HEK293 (cell line): Measurements from ENCODE around the gene KRTAP10-12.

Source experiments
- CTCF ChIA-PET: fragments of 350-600 bp; formaldehyde crosslinking; extraction: SDS; loops from one replicate; lab custom pipeline; 2021; ENCODE audit warnings: antibody characterized with exemption; lab: Yijun Ruan, JAX
- POLR2A ChIA-PET: fragments of 300-600 bp; formaldehyde crosslinking; extraction: SDS; loops from one replicate; lab custom pipeline; 2020; ENCODE audit warnings: antibody characterized with exemption, inconsistent platforms; lab: Yijun Ruan, JAX
- H3K27ac ChIP-seq: fragments of 200-500 bp; sonication (Bioruptor generic); 2 replicates; pipeline ENCODE4 v1.5.1; 2014; ENCODE audit warnings: low read depth, low read length, control low read depth, inconsistent platforms; ENCODE audit errors: extremely low read depth
- H3K36me3 ChIP-seq, 2 experiments: fragments of 200-500 bp in 1 of 2; sonication (Bioruptor generic) in 1 of 2; 1 replicate in 1 of 2; 2 replicates in 1 of 2; pipeline ENCODE4 v1.5.1; 2014 to 2017; ENCODE audit warnings: inconsistent platforms in 2 of 2, low read length in 2 of 2; ENCODE audit not compliant: control insufficient read depth in 2 of 2, insufficient read depth in 1 of 2
- H3K4me1 ChIP-seq: fragments of 200-500 bp; sonication (Bioruptor generic); 2 replicates; pipeline ENCODE4 v1.5.1; 2014; ENCODE audit warnings: mild to moderate bottlenecking, low read length, inconsistent platforms; ENCODE audit not compliant: control insufficient read depth, insufficient read depth
- H3K4me3 ChIP-seq: 2 replicates; pipeline ENCODE4 v1.5.1; 2011; ENCODE audit warnings: low read depth, mild to moderate bottlenecking, control low read depth, low read length, moderate library complexity
- H3K9me3 ChIP-seq: fragments of 200-500 bp; sonication (Bioruptor generic); 2 replicates; pipeline ENCODE4 v1.5.1; 2014; ENCODE audit warnings: low read depth, low read length, inconsistent platforms; ENCODE audit not compliant: control insufficient read depth, insufficient read depth
- BCL6B ChIP-seq: fragments of 450-650 bp; formaldehyde crosslinking; IDR thresholded peaks from 2 replicates; pipeline ENCODE4 v1.5.1; 2017; ENCODE audit warnings: missing biosample characterization, missing genetic modification characterization
- GFI1B ChIP-seq: fragments of 450-650 bp; formaldehyde crosslinking; IDR thresholded peaks from 2 replicates; pipeline ENCODE4 v1.5.1; 2016; ENCODE audit warnings: missing biosample characterization, missing genetic modification characterization
- GLI4 ChIP-seq: fragments of 450-650 bp; formaldehyde crosslinking; IDR thresholded peaks from 2 replicates; pipeline ENCODE4 v1.5.1; 2016; ENCODE audit warnings: missing biosample characterization, missing genetic modification characterization
- HOXD13 ChIP-seq: sonication (generic); formaldehyde crosslinking; IDR thresholded peaks from 2 replicates; pipeline ENCODE4 v1.8.0; 2022; ENCODE audit warnings: missing genetic modification reagents, borderline replicate concordance
- KLF16 ChIP-seq: fragments of 450-650 bp; formaldehyde crosslinking; IDR thresholded peaks from 2 replicates; pipeline ENCODE4 v1.5.1; 2017; ENCODE audit warnings: missing biosample characterization, missing genetic modification characterization
- SCRT1 ChIP-seq: fragments of 450-650 bp; formaldehyde crosslinking; IDR thresholded peaks from 2 replicates; pipeline ENCODE4 v1.5.1; 2016; ENCODE audit warnings: missing biosample characterization, missing genetic modification characterization, borderline replicate concordance
- SCRT2 ChIP-seq: fragments of 450-650 bp; formaldehyde crosslinking; IDR thresholded peaks from 2 replicates; pipeline ENCODE4 v1.5.1; 2016; ENCODE audit warnings: missing biosample characterization, missing genetic modification characterization
- SP3 ChIP-seq: fragments of 450-650 bp; formaldehyde crosslinking; IDR thresholded peaks from 2 replicates; pipeline ENCODE4 v1.5.1; 2016; ENCODE audit warnings: missing biosample characterization, missing genetic modification characterization
- TCF7L2 ChIP-seq: IDR thresholded peaks from 2 replicates; pipeline ENCODE4 v1.6.1; 2011; ENCODE audit warnings: low read depth, mild to moderate bottlenecking, inconsistent platforms, low read length, moderate library complexity, borderline replicate concordance
- WT1 ChIP-seq: fragments of 450-650 bp; formaldehyde crosslinking; IDR thresholded peaks from 2 replicates; pipeline ENCODE4 v1.5.1; 2016; ENCODE audit warnings: missing biosample characterization, missing genetic modification characterization
- ZBTB26 ChIP-seq: fragments of 450-650 bp; formaldehyde crosslinking; optimal IDR thresholded peaks from 2 replicates; pipeline ENCODE3; 2016; ENCODE audit warnings: missing biosample characterization, mild to moderate bottlenecking, missing genetic modification characterization
- ZFHX2 ChIP-seq: fragments of 450-650 bp; formaldehyde crosslinking; conservative IDR thresholded peaks from 2 replicates; pipeline ENCODE4 v1.5.1; 2016; ENCODE audit warnings: missing biosample characterization, missing genetic modification characterization
- ZIC2 ChIP-seq: fragments of 450-650 bp; formaldehyde crosslinking; IDR thresholded peaks from 2 replicates; pipeline ENCODE4 v1.5.1; 2016; ENCODE audit warnings: missing biosample characterization, missing genetic modification characterization
- ZNF2 ChIP-seq: fragments of 450-650 bp; formaldehyde crosslinking; IDR thresholded peaks from 2 replicates; pipeline ENCODE4 v1.5.1; 2016; ENCODE audit warnings: missing biosample characterization, missing genetic modification characterization
- ZNF24 ChIP-seq: fragments of 450-650 bp; formaldehyde crosslinking; IDR thresholded peaks from 2 replicates; pipeline ENCODE4 v1.5.1; 2016; ENCODE audit warnings: missing biosample characterization, missing genetic modification characterization
- ZNF354C ChIP-seq: fragments of 450-650 bp; formaldehyde crosslinking; IDR thresholded peaks from 2 replicates; pipeline ENCODE4 v1.5.1; 2016; ENCODE audit warnings: missing biosample characterization, missing genetic modification characterization, low read depth, borderline replicate concordance
- ZNF473 ChIP-seq: fragments of 450-650 bp; formaldehyde crosslinking; IDR thresholded peaks from 2 replicates; pipeline ENCODE4 v1.5.1; 2017; ENCODE audit warnings: missing biosample characterization, missing genetic modification characterization
- ZNF530 ChIP-seq: fragments of 450-650 bp; formaldehyde crosslinking; IDR thresholded peaks from 2 replicates; pipeline ENCODE4 v1.5.1; 2016; ENCODE audit warnings: low read depth, missing biosample characterization, missing genetic modification characterization
- ZNF555 ChIP-seq: fragments of 450-650 bp; formaldehyde crosslinking; conservative IDR thresholded peaks from 2 replicates; pipeline ENCODE4 v1.5.1; 2017; ENCODE audit warnings: missing biosample characterization, mild to moderate bottlenecking, missing genetic modification characterization, inconsistent platforms
- ZNF585B ChIP-seq: fragments of 450-650 bp; formaldehyde crosslinking; IDR thresholded peaks from 2 replicates; pipeline ENCODE4 v1.5.1; 2016; ENCODE audit warnings: missing biosample characterization, missing genetic modification characterization
- ZNF623 ChIP-seq: fragments of 450-650 bp; formaldehyde crosslinking; IDR thresholded peaks from 2 replicates; pipeline ENCODE4 v1.5.1; 2016; ENCODE audit warnings: missing biosample characterization, missing genetic modification characterization
- ZNF629 ChIP-seq: fragments of 450-650 bp; formaldehyde crosslinking; IDR thresholded peaks from 2 replicates; pipeline ENCODE4 v1.5.1; 2017; ENCODE audit warnings: missing biosample characterization, missing genetic modification characterization
- ZNF670 ChIP-seq: fragments of 450-650 bp; formaldehyde crosslinking; IDR thresholded peaks from 2 replicates; pipeline ENCODE4 v1.5.1; 2016; ENCODE audit warnings: missing biosample characterization, missing genetic modification characterization, low read depth
- ZNF768 ChIP-seq: fragments of 450-650 bp; formaldehyde crosslinking; IDR thresholded peaks from 2 replicates; pipeline ENCODE4 v1.5.1; 2018; ENCODE audit warnings: missing biosample characterization, mild to moderate bottlenecking, missing genetic modification characterization
- ZNF843 ChIP-seq: fragments of 450-650 bp; formaldehyde crosslinking; IDR thresholded peaks from 2 replicates; pipeline ENCODE4 v1.5.1; 2016; ENCODE audit warnings: missing biosample characterization, missing genetic modification characterization
- ZXDB ChIP-seq: fragments of 450-650 bp; formaldehyde crosslinking; IDR thresholded peaks from 2 replicates; pipeline ENCODE4 v1.5.1; 2016; ENCODE audit warnings: missing biosample characterization, missing genetic modification characterization

Gene KRTAP10-12

GRCh38 chr21:44653123-44653522, 43.8 kb upstream of the KRTAP10-12 start:
- Histone ChIP-seq H3K4me3 (no peak overlapping the region), H3K4me1 (no peaks in the 10 kb centered on the region), H3K27ac (no peak overlapping the region)
- TF ChIP-seq ZNF354C (tag by site-specific recombination) (no peak), ZNF843 (tag by site-specific recombination) (no peak), SCRT1 (no peak), HOXD13 (CRISPR knock-in tag) (no peak), ZNF623 (tag by site-specific recombination) (no peak), WT1 (tag by site-specific recombination) (no peak), ZNF670 (tag by site-specific recombination) (no peak), GLI4 (tag by site-specific recombination) (no peak), ZNF768 (no peak), ZFHX2 (tag by site-specific recombination) (no peak), ZNF2 (tag by site-specific recombination) (no peak), ZNF473 (tag by site-specific recombination) (no peak), ZNF585B (tag by site-specific recombination) (no peak)
- TF ChIP-seq, all 188 proteins: peak for 0
- Histone ChIP-seq H3K9me3 (no peaks in the 10 kb centered on the region), H3K36me3 (no peaks in the 10 kb centered on the region)
- CTCF ChIA-PET = no interaction called here
- POLR2A ChIA-PET = no interaction called here

GRCh38 chr21:44653656-44654575, 43.1 kb upstream of the KRTAP10-12 start:
- ChIA-PET CTCF (no interaction called here), POLR2A (no interaction called here)
- Histone ChIP-seq H3K36me3 (no peaks in the 10 kb centered on the region), H3K4me3 (no peak overlapping the region), H3K27ac (no peak overlapping the region), H3K4me1 (no peaks in the 10 kb centered on the region), H3K9me3 (no peaks in the 10 kb centered on the region)
- no peak for TF ChIP-seq TCF7L2
- TF ChIP-seq ZIC2 (tag by site-specific recombination) = peak; percentile 96

- ChIA-PET CTCF (no interaction called here), POLR2A (no interaction called here)
- Histone ChIP-seq H3K4me1 (no peaks in the 10 kb centered on the region), H3K36me3 (no peaks in the 10 kb centered on the region), H3K9me3 (no peaks in the 10 kb centered on the region), H3K4me3 (no peak within 1 kb of the TSS), H3K27ac (no peak within 1 kb of the TSS)
- TF ChIP-seq GFI1B (tag by site-specific recombination) = no peak
- no peak for TF ChIP-seq ZNF473 (tag by site-specific recombination)
- no peak for TF ChIP-seq ZNF24 (tag by site-specific recombination)
- no peak for TF ChIP-seq ZNF555
- TF ChIP-seq SCRT2 (tag by site-specific recombination) = no peak
- no peak for TF ChIP-seq ZNF768
- TF ChIP-seq ZXDB (tag by site-specific recombination) = no peak
- no peak for TF ChIP-seq ZIC2 (tag by site-specific recombination)
- no peak for TF ChIP-seq ZBTB26
- no peak for TF ChIP-seq ZNF530 (tag by site-specific recombination)
- TF ChIP-seq BCL6B (tag by site-specific recombination) = no peak
- TF ChIP-seq SP3 (tag by site-specific recombination) = no peak
- no peak for TF ChIP-seq ZNF629
- no peak for TF ChIP-seq KLF16 (tag by site-specific recombination)
Measured at GRCh38 chr21:44654576-44655175, 42.3 kb upstream of the KRTAP10-12 start, which contains the start of gene KRTAP12-4. KRTAP12-4 (minus strand) TSS chr21:44654659; CDS start chr21:44654614, 45 bp downstream.
